ENCODE results near the gene PAFAH1B2. TPM values are rescaled to one million over a fixed set of nuclear protein-coding genes. Genes with fewer than 3 reads are reported as not detected.

PAFAH1B2 gene
- total RNA-seq, 3 donors from 2014 or later: 76.8 to 92.2 (median 86.2) TPM

DNA sequence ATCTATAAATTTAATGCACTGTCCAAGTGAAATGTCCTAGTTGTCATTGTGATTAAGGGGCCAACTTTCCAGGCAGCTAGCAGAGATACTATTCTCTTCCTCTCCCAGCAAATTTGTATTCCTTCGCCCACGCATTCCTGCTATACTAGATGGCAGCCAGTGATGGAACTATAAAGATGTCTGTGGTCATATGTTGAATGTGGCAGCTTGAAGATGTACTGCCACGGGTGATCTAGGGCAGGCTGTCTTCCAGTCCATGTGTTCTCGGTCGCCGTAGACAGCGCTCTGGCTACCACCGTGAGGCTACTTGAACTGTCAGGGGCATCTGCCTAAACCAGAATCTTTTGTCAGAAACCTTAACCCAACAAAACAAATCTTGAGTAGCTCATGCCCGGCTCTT is 26.1 kb downstream of the PAFAH1B2 start:
- Histone ChIP-seq H3K4me1 (no peaks in the 10 kb centered on the region), H3K9me3 (no peaks in the 10 kb centered on the region), H3K4me3 (no peak overlapping the region), H3K36me3 (no peaks in the 10 kb centered on the region), H3K27me3 (no peaks in the 10 kb centered on the region), H3K27ac (no peak overlapping the region)
- no peak for DNase-seq (ENCODE audit: low spot score in 2 of 2)
- intact Hi-C loops (cut with DNase I; ENCODE audit: low total_unique reads): no loop called here
- TF ChIP-seq POLR2AphosphoS5 (IDR thresholded peaks at IDR 0.05): no peak
- TF ChIP-seq, protein P1, sequence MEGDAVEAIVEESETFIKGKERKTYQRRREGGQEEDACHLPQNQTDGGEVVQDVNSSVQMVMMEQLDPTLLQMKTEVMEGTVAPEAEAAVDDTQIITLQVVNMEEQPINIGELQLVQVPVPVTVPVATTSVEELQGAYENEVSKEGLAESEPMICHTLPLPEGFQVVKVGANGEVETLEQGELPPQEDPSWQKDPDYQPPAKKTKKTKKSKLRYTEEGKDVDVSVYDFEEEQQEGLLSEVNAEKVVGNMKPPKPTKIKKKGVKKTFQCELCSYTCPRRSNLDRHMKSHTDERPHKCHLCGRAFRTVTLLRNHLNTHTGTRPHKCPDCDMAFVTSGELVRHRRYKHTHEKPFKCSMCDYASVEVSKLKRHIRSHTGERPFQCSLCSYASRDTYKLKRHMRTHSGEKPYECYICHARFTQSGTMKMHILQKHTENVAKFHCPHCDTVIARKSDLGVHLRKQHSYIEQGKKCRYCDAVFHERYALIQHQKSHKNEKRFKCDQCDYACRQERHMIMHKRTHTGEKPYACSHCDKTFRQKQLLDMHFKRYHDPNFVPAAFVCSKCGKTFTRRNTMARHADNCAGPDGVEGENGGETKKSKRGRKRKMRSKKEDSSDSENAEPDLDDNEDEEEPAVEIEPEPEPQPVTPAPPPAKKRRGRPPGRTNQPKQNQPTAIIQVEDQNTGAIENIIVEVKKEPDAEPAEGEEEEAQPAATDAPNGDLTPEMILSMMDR (IDR thresholded peaks at IDR 0.05): no peak
- TF ChIP-seq POLR2A (IDR thresholded peaks at IDR 0.05): no peak

DNA sequence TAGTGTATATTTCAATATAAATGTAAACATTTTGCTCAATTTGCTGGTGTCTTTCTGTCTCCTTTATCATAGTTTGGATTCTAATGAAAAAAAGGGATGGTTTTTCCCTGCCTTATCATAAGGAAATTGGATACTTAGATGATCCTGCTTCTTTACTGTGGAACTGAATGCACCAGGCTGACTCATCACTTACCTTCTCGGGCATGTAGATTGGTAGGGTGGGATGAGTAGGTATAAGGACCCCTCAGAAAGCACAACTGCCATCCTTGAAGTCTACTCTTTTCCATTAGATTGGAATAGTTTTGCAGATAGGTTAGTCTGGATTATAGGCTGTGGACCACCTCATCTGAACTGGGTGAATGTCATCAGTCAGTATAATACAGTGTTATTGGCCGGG is 26.9 kb downstream of the PAFAH1B2 start:
- Histone ChIP-seq H3K27me3 (no peaks in the 10 kb centered on the region), H3K4me1 (no peaks in the 10 kb centered on the region), H3K36me3 (no peaks in the 10 kb centered on the region), H3K27ac (peak overlapping the region in 1 of 2 donors; percentile 35), H3K9me3 (no peaks in the 10 kb centered on the region), H3K4me3 (no peak overlapping the region)
- TF ChIP-seq POLR2AphosphoS5 (IDR thresholded peaks at IDR 0.05): no peak
- intact Hi-C loops (cut with DNase I; ENCODE audit: low total_unique reads): no loop called here
- no peak for DNase-seq (ENCODE audit: low spot score in 2 of 2)

DNA sequence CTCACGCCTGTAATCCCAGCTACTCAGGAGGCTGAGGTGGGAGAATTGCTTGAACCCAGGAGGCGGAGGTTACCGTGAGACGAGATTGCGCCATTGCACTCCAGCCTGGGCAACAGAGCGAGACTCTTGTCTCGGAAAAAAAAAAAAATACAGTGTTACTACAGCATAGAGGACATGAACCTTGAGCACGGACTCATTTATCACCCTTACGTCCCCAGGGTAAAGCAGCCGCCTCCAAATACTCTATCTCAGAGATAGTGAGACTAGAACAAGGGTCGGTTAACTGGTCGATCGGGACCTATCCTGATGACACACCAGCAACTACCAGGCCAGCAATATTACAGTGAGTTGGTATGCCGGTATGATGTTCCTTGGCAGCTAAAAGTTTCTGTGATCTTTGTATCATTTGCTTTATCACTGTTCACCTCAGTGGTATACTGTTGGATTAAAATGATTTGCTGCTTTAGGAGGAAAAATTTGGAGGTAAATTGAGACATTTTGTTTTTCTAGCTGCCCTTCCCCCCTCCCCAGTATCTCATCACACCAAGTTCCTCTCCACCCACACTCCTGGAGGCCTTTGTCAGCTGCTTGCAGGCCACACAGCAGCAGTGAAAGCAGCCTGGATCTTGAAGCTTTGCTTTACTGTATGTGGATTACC is 27.4 kb downstream of the PAFAH1B2 start:
- intact Hi-C loops (cut with DNase I; ENCODE audit: low total_unique reads): no loop called here
- DNase-seq (ENCODE audit: low spot score in 2 of 2): no peak
- Histone ChIP-seq H3K9me3 (no peaks in the 10 kb centered on the region), H3K27ac (peak overlapping the region in 1 of 2 donors; percentile 35), H3K4me1 (no peaks in the 10 kb centered on the region), H3K36me3 (no peaks in the 10 kb centered on the region), H3K27me3 (no peaks in the 10 kb centered on the region), H3K4me3 (no peak overlapping the region)
- TF ChIP-seq, protein P1 (IDR thresholded peaks at IDR 0.05): no peak
- TF ChIP-seq POLR2AphosphoS5 (IDR thresholded peaks at IDR 0.05) (no peak), POLR2A (IDR thresholded peaks at IDR 0.05) (no peak)

DNA sequence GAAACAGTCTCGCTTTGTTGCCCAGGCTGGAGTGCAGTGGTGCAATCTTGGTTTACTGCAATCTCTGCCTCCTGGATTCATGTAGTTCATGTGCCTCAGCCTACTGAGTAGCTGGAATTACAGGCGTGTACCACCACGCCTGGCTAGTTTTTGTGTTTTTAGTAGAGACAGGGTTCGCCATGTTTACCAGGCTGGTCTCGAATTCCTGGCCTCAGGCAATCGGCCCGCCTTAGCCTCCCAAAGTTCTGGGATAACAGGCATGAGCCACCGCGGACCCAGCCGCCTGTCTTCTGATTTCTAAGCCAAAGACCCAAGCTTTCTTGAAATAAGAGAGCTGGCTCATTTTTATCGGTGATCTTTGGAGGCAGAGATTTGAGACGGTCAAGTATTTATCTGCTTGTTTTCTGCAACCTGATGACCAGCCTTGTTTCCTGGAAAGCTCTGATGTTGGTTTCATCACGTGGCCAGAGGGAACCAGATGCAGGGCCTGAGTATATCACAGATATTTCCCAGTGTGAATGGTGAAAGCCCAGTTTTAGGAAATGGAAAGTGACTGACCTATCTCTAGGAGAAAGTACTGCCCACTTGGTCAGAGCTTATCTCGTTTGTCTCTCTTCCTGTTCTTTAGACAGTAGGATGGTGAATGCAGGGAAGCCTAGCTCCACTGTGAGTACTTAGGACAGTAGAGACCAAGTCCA is 28.8 kb downstream of the PAFAH1B2 start:
- Histone ChIP-seq H3K36me3 (no peaks in the 10 kb centered on the region), H3K27me3 (no peaks in the 10 kb centered on the region), H3K4me3 (no peak overlapping the region), H3K27ac (peak overlapping the region; percentile 41 to 42), H3K9me3 (no peaks in the 10 kb centered on the region), H3K4me1 (peaks cover 0 to under 1% of the 10 kb centered on the region in 2 donors)
- no peak for DNase-seq (ENCODE audit: low spot score in 2 of 2)
- TF ChIP-seq POLR2AphosphoS5 (IDR thresholded peaks at IDR 0.05) (no peak), POLR2A (IDR thresholded peaks at IDR 0.05) (no peak)
- TF ChIP-seq, protein P1 (IDR thresholded peaks at IDR 0.05): no peak
- intact Hi-C loops (cut with DNase I; ENCODE audit: low total_unique reads): no loop called here

DNA sequence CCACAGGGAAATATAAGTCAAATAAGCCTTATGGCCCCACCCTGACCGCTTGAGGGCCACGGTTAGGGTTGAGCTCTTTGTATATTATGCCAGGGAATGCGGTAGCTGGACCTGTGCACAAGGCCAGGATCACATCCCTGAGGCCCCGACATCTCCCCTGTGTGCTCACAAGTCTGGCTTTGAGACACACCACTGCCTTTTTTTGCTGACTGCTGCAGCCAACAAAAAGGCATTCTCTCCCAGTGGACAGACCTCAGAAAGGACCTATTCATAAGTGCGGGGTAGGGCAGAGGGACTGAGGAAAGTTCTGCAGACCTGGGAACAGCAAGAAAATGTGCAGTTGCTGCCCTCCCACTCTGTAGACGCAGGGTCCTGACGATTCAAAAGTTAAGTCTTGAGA is 31.0 kb downstream of the PAFAH1B2 start:
- TF ChIP-seq, protein P1 (IDR thresholded peaks at IDR 0.05): no peak
- TF ChIP-seq POLR2AphosphoS5 (IDR thresholded peaks at IDR 0.05) (no peak), POLR2A (IDR thresholded peaks at IDR 0.05) (no peak)
- peaks cover 0 to 4% of the 10 kb centered on the region in 2 donors for H3K4me1 ChIP-seq
- intact Hi-C loops (cut with DNase I; ENCODE audit: low total_unique reads): no loop called here

More for the DNA sequence above, 31.0 kb downstream of the PAFAH1B2 start:
- no peaks in the 10 kb centered on the region for H3K36me3 ChIP-seq
- no peak overlapping the region for H3K4me3 ChIP-seq
- DNase-seq (ENCODE audit: low spot score in 2 of 2): no peak
- no peaks in the 10 kb centered on the region for H3K9me3 ChIP-seq
- H3K27ac ChIP-seq: no peak overlapping the region
- no peaks in the 10 kb centered on the region for H3K27me3 ChIP-seq

Measured in breast epithelium (tissue), 4 donors.